ENCODE results near the gene CYP2U1.
"Not testable (repeated sequence)": the region's sequence is repeated elsewhere in the genome, so short reads cannot be mapped to it uniquely, and the experiment has no call there.

Gene CYP2U1

DNA sequence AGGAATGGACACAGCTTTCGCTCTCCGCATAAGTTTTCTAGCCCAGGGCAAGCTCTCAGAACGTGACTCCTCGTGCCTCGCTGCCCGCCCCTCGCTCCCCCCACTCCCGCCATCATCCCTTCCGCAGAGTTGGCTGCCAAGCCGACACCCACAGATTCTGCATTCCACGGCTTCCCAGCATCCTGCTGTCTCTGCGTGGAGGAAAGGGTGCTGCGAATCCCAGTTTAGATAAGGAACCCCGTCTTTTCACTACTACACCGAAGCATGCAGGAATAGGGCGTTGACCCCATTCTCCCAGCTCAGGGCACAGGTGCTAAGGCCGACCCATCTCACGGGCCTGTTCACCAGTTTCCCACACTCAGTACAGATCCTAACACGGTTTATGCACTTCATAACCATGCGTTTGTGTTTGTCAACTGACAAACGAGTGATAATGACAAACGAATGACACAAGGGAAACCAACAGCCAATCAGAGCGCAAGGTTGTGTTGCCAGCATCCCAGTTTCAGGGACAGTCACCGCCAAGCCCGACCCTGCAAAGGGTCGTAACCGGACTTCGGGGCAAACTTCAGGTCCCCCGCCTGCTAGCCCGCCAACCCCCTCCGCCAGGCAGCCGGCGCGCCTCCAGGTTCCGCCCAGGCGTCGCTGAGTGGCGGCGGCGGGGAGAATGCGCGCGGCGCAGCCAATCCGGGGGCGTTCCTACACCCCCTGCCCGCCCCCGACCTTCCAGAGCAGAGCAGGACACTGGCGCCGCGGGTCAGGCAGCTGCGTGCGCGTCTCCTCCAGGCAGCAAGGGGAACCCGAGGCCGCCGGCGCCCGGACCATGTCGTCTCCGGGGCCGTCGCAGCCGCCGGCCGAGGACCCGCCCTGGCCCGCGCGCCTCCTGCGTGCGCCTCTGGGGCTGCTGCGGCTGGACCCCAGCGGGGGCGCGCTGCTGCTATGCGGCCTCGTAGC is at the start of gene CYP2U1:
Gene CYP2U1 (plus strand): TSS at position 729 of the 954 bp plus-strand sequence. CDS start 95 bp downstream, at position 824.
- peak; percentile 90 for DNase-seq (ENCODE audit: low read depth, low spot score)

DNA sequence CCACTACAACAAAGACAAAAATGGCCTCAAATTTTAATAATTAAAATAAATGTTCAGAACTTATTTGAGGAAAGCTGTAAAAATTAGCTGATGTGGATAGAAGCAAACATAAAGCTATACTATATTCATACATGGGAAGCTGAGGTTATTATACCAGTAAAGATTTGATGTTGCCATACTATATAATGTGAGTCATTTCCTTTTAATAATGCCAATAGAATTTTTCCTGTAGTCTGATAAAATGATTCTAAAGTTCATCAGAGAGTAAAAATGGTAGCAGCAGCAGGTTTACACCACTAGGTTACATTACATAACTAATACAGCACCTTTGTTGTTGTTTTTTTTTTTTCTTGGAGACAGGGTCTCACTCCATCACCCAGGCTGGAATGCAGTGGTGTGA is 45.5 kb upstream of the CYP2U1 start:
- DNase-seq (ENCODE audit: low read depth, low spot score), result no peak

DNA sequence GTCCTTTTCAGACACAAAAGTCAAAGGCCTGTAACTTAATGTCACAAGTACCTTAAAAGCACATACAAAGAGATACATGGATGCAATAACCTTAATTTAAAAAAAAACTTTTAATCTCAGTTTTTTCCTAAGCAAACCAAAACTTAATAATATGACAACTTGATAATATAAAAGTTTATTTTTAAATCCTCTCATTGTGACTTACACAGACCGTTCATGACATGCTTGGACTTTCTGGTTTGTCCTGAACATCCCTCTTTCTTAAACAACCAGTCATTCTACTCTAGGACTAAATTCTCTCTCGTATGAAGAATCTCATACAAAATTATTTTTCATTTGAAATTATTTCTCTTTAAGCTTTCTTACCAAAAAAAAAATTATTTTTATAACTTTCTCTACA is 43.1 kb upstream of the CYP2U1 start:
- DNase-seq (ENCODE audit: low read depth, low spot score), result no peak

DNA sequence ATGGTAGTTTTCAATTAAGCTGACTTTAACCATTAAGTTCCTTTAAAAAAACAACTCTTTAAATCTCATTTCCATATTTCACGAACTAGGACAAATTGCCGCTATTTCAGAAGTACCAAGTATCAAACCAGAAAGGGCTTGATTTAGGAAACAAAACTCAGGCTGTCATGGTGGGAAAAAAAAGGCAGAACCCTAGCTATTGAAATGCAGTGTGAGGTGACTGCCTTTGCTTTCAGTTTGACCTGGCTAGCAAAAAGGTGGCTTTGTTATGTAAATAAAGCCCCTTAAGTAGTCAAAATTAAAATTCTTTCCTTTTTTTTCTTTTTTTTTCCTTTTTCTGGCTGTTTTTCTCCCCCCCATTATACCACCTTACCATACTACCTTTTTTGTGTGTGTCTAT is 40.6 kb upstream of the CYP2U1 start:
- peak; percentile 53 for DNase-seq (ENCODE audit: low read depth, low spot score)

DNA sequence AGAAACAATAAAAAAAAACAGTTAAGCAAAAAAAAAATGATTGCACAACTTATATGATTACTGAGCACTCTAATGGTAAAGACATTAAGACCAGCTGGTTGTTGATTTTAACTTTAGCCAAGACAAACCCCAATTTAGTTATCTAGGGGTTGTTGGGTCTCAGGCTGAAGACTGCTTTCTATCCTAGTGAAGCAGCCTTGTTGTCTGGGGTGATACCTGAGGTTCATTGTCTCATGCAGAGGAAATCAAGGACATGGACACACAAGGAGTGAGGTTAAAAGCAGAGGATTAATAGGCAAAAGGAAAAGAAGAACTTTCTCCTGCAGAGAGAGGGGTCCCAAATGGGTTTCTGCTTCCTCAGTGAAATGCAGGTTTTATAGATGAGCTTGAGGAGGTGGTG is 40.0 kb upstream of the CYP2U1 start:
- no peak for DNase-seq (ENCODE audit: low read depth, low spot score)

DNA sequence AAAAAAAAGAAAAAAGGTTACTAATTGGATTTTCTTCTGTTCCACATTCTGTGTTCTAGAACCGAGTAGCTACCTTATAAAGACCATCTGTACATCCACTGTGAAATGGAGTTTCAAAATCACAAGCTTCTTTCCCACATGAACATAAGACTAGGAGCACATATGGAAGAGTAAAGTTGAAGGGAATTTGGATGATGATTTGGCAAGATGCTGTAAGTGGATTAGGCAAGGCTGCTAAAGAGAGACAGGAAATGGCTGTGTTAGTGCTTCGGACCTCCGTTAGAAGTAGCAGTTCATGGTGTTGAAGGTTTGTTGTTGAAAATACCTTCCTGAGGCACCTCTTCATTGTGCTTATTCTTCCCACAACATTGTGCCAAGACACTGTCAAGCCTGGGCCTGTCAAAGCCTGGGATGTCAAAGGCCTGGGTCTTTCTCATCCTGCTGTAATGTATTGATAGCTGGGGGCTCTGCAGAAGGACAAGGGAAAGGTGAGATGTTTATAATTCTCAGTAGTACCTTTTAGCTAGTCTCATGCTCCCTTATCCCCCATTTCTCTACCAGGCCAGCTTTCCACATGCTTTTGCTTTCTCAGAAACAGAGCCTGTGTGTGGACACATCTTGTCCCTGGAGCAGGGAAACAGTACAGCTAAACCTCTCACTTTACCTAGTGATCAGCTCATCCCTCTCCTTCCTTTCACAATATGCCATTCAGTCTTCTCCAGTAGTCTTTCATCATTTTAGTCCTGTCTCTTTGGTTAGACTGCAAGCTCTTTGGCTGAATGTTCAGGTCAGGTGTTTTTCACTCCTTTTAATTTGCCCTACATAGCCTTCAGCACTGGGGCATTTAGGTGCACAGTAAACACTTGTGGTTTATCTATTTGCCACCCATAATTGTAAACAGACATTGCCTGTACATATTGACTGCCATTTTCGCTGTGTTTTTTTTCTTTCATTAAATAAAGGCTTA is 37.9 kb upstream of the CYP2U1 start:
- DNase-seq (ENCODE audit: low read depth, low spot score), result no peak

DNA sequence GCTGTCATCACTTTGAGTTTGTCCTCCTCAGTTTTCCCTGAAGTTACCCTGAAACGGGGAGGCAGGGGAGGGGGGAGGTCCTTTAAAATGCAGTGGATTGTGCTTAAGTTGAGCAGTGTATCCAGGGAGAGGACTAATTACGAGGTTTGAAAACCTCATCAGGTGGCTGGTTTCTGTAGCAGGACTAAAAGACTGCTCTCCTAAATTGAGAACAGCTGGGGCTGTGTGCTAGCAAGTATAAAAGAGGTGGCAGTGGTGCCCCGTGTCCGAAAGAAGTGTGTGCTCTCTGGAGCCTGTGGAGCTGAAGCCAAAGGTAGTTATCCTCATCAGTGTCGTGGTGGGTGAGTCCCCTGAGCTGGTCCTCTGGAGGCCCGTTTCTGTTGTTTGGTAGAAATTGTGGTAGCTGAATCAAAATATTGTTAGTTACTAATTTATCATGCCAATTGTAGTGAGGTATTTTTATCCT is 37.2 kb upstream of the CYP2U1 start:
- DNase-seq (ENCODE audit: low read depth, low spot score), result no peak

DNA sequence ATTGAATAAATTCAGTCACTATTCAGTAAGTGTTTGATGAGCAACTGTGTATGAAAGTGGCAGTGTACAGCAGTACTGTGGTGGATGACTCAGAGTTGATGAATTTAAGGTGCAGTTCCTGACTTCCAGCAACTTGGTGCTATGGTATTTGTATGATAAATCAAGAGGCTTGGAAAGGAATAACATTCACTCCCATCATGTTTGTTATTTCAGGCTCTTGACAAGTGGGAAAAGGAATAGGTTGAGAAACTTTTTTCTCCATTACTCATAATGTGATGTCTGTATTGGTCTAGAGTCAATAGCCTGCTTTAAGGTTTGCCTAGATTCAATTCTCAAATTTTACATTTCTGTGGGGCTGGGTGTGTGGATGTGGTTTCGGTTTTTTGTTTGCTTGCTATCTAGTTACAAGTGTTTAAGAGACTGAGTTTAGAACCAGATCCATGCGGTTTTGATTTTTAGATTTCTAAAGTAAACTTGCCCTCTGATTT is 35.1 kb upstream of the CYP2U1 start:
- DNase-seq (ENCODE audit: low read depth, low spot score), result no peak

DNA sequence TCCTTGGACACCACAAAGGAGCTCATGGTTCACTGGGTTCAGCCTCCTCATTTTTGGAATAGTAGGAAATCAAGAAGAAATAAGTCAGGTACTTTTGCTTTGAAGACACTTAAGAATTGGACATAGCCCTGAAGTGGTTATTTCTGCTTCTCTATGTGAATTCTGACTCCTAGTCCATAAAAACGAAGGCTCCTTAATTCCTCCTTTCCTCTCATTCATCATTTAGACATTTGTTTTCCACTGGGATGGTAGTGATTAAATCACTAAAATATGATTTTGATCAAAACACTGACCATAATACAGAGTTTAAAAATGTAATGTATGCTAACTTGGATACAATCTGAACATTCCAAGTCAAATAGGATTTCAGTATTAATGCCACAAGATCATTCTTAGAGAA is 34.7 kb upstream of the CYP2U1 start:
- DNase-seq (ENCODE audit: low read depth, low spot score), result no peak

DNA sequence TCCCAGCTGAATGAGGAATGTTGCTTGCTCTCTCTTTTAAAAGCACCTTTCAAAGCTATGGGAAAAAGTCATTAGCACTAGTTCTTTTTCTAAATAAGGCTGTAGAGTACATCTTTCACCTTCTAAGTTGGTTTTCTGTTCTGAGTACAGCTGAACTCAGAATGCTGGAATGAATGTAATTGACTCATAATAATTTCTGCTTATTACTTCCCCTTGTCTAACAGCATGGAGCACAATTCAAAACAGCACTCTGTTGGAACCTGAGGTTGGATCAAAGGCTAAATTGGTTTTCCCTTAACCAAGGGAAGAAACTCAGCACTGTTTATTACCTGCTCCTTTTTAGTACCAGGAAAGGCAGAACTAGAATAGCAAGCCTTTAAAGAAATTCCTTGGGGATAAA is 33.5 kb upstream of the CYP2U1 start:
- no peak for DNase-seq (ENCODE audit: low read depth, low spot score)

DNA sequence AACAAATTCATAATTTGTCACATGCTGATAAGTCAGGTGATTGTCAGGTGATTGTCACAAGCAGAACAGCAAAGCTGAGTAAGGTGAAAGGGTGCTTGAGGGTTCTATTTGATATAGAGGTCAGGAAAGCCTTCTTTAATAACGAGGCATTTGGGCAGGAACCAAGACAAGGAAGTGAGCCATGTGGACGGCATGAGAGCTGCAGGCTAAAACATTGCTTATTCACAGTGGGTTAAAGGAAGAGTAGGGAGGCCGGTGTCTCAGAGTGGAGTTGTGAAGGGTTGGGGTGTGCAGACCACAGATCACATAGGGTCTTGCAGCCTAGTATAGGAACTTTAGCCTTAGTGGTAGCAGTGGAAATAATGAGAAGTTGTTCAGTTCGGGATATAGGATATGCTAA is 31.3 kb upstream of the CYP2U1 start:
- no peak for DNase-seq (ENCODE audit: low read depth, low spot score)

DNA sequence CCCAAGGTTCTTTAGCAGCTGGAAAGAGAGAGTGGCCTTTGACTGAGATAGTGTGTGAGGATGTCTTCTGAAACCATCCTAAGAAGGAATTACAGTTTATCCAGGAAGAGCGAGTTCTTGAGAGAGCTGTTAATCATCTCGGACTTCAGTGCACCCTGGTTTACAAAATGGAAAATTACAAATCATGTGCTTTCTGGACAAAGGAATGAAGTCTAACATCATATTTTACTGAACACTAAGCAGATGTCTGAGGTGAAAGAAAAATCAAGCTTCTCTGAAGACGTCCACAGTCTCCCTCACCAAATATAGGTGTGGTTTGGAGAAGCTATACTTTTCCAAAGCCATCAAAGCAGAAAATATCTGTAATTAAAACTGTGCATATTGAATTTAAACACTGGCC is 30.8 kb upstream of the CYP2U1 start:
- DNase-seq (ENCODE audit: low read depth, low spot score), result no peak

DNA sequence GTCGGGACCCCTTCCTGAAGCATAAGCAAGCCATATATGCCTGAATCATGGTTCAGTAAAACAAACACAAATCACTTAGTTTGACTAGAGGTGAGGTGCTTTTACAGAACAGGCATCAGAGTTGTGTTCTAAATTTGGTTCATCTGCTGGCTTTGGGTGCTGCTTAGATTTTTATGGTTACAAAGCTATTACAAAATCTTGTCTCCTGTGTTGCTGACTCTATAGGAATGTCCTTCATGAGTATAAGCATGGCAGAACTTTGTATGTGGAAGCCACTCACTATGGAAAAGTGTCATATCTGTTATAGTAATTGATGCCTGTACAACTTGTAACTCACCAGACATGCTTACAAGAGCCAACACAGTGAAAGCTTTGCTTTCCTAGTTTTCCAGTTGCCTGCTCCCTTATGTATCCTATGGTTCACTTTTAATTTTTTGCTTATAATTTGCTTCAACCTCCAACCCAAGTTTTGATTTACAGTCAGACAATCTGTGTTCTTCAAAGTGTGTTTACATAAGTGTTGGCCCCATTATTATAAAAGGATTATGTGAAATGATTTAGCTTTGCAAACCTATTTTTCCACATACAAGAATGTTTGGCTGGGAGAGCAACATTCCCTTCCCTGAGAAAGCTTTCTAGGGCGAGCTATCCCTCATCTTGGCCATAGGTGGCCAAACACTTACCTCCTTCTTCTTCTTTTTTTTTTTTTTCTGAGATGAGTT is 30.0 kb upstream of the CYP2U1 start:
- DNase-seq (ENCODE audit: low read depth, low spot score), result no peak

DNA sequence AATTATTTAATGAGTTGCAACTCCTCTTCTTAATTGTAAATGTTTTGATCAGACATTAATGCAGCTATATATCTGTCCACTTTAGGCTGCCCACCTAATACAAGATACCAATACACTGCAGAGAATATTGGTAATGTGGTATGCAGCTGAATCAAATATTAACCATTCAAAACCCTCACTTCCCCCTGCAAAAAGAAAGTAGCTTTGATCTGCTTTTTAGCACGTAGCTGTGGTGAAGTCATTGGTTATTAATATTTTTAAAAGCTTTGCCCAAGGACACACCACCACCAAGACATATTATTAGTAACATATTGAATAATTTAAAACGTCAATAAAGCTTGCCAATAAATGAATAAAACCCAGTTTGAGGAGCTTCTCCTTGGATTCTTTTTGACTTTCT is 28.6 kb upstream of the CYP2U1 start:
- DNase-seq (ENCODE audit: low read depth, low spot score), result no peak

DNA sequence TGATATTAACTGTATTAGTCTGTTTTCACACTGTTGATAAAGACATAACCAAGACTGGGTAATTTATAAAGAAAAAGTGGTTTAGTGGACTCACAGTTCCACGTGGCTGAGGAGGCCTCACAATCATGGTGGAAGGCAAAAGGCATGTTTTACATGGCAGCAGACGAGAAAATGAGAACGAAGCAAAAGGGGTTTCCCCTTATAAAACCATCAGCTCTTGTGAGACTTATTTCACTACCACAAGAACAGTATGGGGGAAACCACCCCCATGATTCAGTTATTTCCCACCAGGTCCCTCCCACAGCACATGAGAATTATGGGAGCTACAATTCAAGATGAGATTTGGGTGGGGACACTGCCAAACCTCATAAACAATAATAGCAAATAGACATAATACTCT is 26.3 kb upstream of the CYP2U1 start:
- DNase-seq (ENCODE audit: low read depth, low spot score), result not testable (repeated sequence)

DNA sequence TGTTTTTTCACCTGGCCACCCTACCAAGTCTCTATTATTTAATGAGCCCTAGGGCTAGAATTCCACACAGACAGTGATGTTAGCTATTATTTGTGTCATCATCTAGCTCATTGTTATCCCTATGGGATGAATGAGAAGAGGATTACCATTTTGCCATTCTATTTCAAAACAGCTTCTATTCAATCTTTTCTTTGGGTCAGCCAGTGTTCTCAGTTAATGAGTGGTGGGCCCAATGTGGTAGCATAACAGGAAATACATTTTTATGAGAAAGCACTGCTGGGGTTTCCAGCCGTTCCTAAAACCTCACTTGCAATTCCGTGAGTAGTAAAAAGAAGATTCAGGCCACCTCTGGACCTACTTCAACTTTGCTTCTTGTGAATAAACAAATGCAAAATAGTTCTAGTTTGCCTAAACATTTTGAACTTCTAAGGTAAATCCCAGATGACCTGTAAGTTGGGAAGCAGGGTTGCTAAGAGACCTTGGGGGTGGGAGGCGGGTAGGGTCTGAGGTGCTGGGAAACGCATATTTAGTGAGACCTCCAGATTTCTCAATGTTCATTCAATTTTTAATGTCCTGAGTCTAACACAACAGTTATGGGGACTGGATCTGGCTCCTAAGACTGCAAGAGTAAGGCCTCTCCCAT is 24.8 kb upstream of the CYP2U1 start:
- no peak for DNase-seq (ENCODE audit: low read depth, low spot score)

DNA sequence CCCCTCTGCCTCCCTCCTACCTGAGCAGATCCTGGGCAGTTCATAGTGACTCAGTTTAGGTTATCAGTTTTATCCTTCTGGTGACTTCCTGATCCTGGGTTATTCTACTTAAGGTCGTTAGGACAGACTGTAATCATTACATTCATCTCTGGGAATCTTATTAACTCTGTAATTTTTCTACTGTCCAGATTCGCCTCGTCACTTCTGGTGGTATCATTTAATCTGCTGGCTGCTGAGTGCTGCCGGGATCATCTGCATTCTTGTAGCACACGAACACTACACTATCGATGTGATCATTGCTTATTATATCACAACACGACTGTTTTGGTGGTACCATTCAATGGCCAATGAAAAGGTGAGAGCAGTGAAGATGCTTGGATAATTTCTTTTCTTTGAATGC is 23.0 kb upstream of the CYP2U1 start:
- no peak for DNase-seq (ENCODE audit: low read depth, low spot score)

DNA sequence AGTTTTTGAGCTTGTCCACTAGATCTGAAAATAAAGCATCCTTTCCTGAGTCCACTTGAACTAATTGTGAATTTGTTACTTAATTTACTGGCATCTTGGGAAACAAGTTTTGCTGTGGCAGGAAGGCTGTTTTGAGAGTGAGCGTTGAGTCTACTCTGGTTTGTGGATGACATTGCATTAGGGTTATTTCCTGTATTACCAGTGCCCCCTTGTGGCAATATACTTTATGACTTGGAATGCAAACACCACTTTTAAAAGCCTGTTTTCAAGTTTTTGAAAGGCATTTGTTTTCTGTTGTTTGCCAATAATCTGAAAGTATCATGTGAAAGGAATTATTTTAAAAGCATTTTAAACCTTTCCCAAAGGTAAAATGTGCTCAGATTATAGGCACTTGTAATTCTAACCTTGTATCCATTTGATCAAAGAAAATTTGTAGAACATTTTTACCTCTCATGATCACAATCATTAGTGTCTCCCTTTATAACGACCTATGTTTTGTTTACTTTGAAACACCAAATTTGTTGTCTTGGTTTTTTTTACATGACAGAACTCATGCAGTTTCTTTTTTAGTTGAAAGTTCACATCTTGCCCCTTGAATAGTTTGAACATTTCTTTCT is 18.0 kb upstream of the CYP2U1 start:
- DNase-seq (ENCODE audit: low read depth, low spot score), result peak; percentile 41

DNA sequence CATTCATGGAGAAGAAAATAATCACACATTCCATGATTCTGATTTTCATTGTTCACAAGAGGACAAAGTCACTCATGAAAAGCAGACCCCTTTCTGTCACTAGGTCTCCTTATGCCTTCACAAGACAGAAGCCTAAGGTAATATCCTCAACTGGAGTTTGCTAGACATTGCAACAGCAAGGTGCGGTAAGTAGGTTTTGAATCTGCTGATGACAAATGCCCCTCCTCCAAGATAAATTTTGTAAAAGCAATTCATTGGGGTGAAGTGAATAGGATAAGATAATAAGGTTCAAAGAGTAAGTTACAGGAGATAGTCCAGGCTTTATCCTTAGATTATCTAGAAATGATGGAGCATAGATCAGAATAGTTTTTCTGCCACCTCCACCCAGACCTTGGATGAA is 16.1 kb upstream of the CYP2U1 start:
- DNase-seq (ENCODE audit: low read depth, low spot score), result no peak

DNA sequence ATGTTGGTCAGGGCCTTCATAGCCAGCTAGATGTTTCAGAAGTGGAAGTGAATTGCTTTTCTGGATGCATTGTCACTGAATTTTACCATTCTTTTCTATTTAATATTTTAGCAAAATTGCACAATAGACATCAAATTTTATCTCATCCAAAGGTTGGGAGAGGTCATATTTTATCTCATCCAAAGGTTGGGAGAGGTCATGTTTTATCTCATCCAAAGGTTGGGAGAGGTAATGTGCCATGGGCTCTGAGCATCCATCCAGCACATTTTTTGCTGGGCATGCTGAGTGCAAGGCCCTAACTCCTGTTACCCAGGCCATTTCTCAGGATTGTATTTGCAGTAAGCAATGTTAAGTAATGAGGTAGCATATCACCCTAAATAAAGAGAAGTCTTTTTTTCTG is 14.7 kb upstream of the CYP2U1 start:
- no peak for DNase-seq (ENCODE audit: low read depth, low spot score)

DNA sequence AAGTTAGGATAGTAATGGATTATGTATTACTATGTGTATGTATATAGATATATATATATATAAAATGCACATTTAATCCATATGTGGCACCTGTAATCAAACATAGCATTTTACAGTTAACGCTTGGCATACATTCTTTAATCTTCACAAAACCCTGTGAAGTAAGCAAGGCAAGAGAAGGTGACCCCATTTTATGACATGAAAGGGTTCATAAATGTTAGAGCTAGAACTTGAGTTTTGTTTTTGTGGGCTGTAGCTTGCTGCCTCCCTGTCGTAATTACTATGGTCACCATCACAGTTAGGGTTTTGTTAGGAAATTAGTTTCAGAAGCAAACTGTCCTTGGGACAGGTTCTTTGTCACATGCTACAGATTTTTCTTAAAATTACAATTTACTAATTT is 13.8 kb upstream of the CYP2U1 start:
- no peak for DNase-seq (ENCODE audit: low read depth, low spot score)

All from ELF-1 (cell line).